Keratinocyte (primary cell): ENCODE measurements around the gene HOXB13. TPM values are rescaled to one million over a fixed set of nuclear protein-coding genes. Genes with fewer than 3 reads are reported as not detected.

Source experiments
- DNase-seq: peaks from one replicate; pipeline ENCODE4 v3.0.0-alpha.2; 2011; ENCODE audit warnings: low read depth, missing footprints, low spot score
- FAIRE-seq: peaks from 2 replicates; lab custom pipeline; 2011; peaks lifted over from hg19 to GRCh38; lab: Jason Lieb, UNC
- H2AFZ ChIP-seq: 2 replicates; pipeline ENCODE4 v1.6.0; 2012; ENCODE audit warnings: low read length, control low read depth, inconsistent platforms; ENCODE audit not compliant: control insufficient read depth
- H3K27ac ChIP-seq: 2 replicates; pipeline ENCODE4 v1.5.1; 2011; ENCODE audit warnings: low read length; ENCODE audit not compliant: control insufficient read depth, insufficient read depth
- H3K27me3 ChIP-seq: 3 replicates; pipeline ENCODE4 v1.6.0; 2011; ENCODE audit warnings: low read length; ENCODE audit not compliant: control insufficient read depth, insufficient read depth; ENCODE audit errors: extremely low read depth
- H3K36me3 ChIP-seq, 2 experiments: 2 replicates in 1 of 2; 3 replicates in 1 of 2; pipeline ENCODE4 v1.5.1; 2011; ENCODE audit warnings: low read length in 2 of 2, mild to moderate bottlenecking in 1 of 2; ENCODE audit not compliant: control insufficient read depth in 2 of 2, insufficient read depth in 2 of 2; ENCODE audit errors: extremely low read depth in 1 of 2
- H3K4me1 ChIP-seq: 3 replicates; pipeline ENCODE4 v1.5.1; 2011; ENCODE audit warnings: low read length; ENCODE audit not compliant: control insufficient read depth, insufficient read depth; ENCODE audit errors: extremely low read depth
- H3K4me2 ChIP-seq: 3 replicates; pipeline ENCODE4 v1.6.0; 2011; ENCODE audit warnings: low read depth, low read length; ENCODE audit not compliant: control insufficient read depth, insufficient read depth; ENCODE audit errors: extremely low read depth
- H3K4me3 ChIP-seq, 3 experiments: fragments of 200-600 bp in 1 of 3; sonication (generic) in 1 of 3; 2 replicates in 2 of 3; 3 replicates in 1 of 3; pipeline ENCODE4 v1.5.1; 2011 to 2016; ENCODE audit warnings: low read length in 3 of 3, mild to moderate bottlenecking in 3 of 3, control low read depth in 2 of 3, inconsistent platforms in 1 of 3, low read depth in 1 of 3, mixed read lengths in 1 of 3, mixed run types in 1 of 3, moderate library complexity in 1 of 3; ENCODE audit not compliant: control insufficient read depth in 2 of 3, insufficient read depth in 2 of 3; ENCODE audit errors: extremely low read depth in 1 of 3
- H3K79me2 ChIP-seq: 2 replicates; pipeline ENCODE4 v1.6.0; 2012; ENCODE audit warnings: low read length; ENCODE audit not compliant: control insufficient read depth, insufficient read depth
- H3K9ac ChIP-seq: 3 replicates; pipeline ENCODE4 v1.6.0; 2011; ENCODE audit warnings: low read length; ENCODE audit not compliant: control insufficient read depth, insufficient read depth; ENCODE audit errors: extremely low read depth
- H3K9me1 ChIP-seq: 3 replicates; pipeline ENCODE4 v1.6.0; 2011; ENCODE audit warnings: low read length; ENCODE audit not compliant: control insufficient read depth, insufficient read depth; ENCODE audit errors: extremely low read depth
- H3K9me3 ChIP-seq: 2 replicates; pipeline ENCODE4 v1.5.1; 2012; ENCODE audit warnings: low read depth, low read length; ENCODE audit not compliant: control insufficient read depth
- H4K20me1 ChIP-seq: 3 replicates; pipeline ENCODE4 v1.6.0; 2011; ENCODE audit warnings: low read length; ENCODE audit not compliant: control insufficient read depth, insufficient read depth; ENCODE audit errors: extremely low read depth
- CTCF ChIP-seq, 3 experiments: IDR thresholded peaks in 1 of 3; conservative IDR thresholded peaks in 1 of 3; optimal IDR thresholded peaks in 1 of 3; 2 replicates in 2 of 3; 3 replicates in 1 of 3; pipeline versions ENCODE3 to v1.5.1; 2011; ENCODE audit warnings: low read length in 3 of 3, mild to moderate bottlenecking in 3 of 3, moderate library complexity in 2 of 3, control low read depth in 1 of 3, inconsistent platforms in 1 of 3; ENCODE audit not compliant: insufficient read depth in 2 of 3; ENCODE audit errors: extremely low read depth in 1 of 3
- EZH2 ChIP-seq: IDR thresholded peaks from one replicate; pipeline ENCODE4 v1.6.1; 2012; ENCODE audit warnings: inconsistent platforms, mild to moderate bottlenecking, low read length, moderate library complexity
- dilution Hi-C: fragments of 300-500 bp; cut with MboI; formaldehyde crosslinking; loops from one replicate; pipeline ENCODE4 v1.7.0; 2020; ENCODE audit warnings: low sequenced_read_pairs; ENCODE audit not compliant: extremely low pct_ligation_motif_present
- polyA plus RNA-seq, 5 experiments: library from polyadenylated mRNA; depleted of rRNA in 3 of 5; stranded (reverse) in 3 of 5; stranded (forward) in 1 of 5; unstranded in 1 of 5; fragments of >200 nt; gene quantifications; 1 replicate in 1 of 5; 2 replicates in 3 of 5; 3 replicates in 1 of 5; pipeline versions ENCODE4 v1.2.1 to v1.2.3, GENCODE V29; 2011 to 2012; ENCODE audit warnings: missing spikeins in 2 of 5, low read depth in 1 of 5, low replicate concordance in 1 of 5

The HOXB13 gene
- polyA plus RNA-seq, 1 donor (not counting 4 experiments of a cell fraction or from before 2014, with no cell fraction given): not detected

DNA sequence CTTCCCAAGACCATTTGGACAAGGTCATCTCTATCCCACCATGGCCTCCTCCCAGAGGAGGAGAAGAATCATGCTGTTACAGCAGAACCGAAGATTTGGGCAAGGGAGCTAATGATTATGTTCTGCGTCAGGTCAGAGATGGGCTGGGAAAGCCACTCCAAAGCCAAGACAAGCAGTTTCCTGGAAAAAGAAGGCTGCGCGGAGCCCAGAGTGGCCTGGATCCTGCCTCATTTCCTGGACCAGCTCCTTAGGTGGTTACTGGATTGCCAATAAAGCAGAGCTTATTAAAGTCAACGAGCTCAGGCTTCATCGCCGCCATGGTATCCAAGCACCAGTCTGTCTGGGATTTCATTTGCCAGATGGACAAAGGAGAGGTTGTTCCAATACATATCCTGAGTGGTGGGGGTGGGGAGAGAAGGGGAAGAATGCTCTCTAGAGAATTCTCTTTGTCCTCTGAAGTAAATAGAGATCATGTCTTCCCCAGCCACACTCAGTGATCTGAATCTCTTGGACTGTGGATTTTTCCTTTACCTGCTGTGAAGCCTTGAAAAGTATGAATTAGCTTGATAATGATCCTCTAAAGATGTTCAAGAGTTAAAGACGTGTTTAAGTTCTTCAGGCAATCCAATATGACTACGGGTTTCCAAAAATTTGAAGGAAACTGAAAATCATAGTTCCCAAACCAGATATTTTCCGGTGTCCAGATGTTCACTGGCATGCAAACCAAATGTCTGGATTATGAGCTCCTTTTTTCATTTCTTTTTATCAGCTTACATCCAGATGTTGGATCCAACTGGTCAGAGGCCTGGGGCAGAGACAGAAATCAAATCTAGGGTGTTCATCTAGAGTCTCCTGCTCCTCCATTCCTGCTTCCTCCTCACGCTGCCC, 23.9 kb downstream of the HOXB13 start:
- Histone ChIP-seq H3K79me2 (no peaks in the 10 kb centered on the region), H3K9ac (no peak overlapping the region), H2AFZ (no peak overlapping the region), H3K4me3 (no peak overlapping the region), H3K36me3 (no peaks in the 10 kb centered on the region), H3K9me3 (no peaks in the 10 kb centered on the region), H3K9me1 (no peaks in the 10 kb centered on the region), H3K27ac (no peak overlapping the region), H3K27me3 (peaks cover 25% of the 10 kb centered on the region), H4K20me1 (no peaks in the 10 kb centered on the region), H3K4me2 (no peak overlapping the region), H3K4me1 (no peaks in the 10 kb centered on the region)
- DNase-seq (no peak), FAIRE-seq (no peak)
- dilution Hi-C loops: no loop called here
- no peak for TF ChIP-seq EZH2
- no peak for TF ChIP-seq CTCF (optimal IDR thresholded peaks at IDR 0.05 in 1 of 3, IDR thresholded peaks at IDR 0.05 in 1 of 3, conservative IDR thresholded peaks at IDR 0.05 in 1 of 3; ENCODE audit: extremely low read depth in 1 of 3, insufficient read depth in 2 of 3, low read length in 3 of 3)

DNA sequence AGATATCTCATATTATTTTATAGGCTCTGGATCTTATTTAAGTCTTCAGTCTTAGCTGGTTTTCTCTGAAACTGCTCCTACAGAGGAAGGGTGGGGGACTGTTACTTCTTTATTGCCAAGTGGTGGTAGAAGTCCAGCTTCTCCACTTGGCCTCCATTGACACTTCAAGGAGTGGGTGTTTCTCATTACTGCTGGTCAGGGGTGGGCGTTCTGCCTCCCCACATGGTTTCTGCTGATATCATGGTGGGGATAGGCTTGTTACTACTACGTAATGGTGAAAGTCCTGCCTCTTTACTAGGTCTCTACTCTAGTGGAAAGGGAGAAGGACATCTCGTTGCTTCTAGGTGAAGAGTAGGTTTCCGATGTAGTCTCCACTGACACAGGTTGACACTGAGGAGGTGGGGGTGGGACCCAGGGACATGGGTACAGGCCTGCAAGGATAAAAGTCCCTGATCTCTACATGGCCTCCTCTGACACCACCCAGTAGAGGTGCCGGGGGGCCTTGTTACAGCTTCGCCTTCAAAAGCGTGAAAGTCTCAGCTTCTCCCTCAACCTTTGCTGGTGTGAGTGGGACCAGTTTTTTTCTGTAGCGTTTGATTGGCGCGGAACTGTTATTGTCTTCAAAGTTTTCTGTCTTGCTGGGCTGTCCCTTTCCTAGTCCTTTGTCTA, 26.6 kb downstream of the HOXB13 start:
- Histone ChIP-seq H3K27me3 (peaks cover 18% of the 10 kb centered on the region), H3K27ac (no peak overlapping the region), H2AFZ (no peak overlapping the region), H4K20me1 (no peaks in the 10 kb centered on the region), H3K9me3 (no peaks in the 10 kb centered on the region), H3K4me3 (no peak overlapping the region), H3K79me2 (no peaks in the 10 kb centered on the region), H3K36me3 (no peaks in the 10 kb centered on the region), H3K9ac (no peak overlapping the region), H3K4me2 (no peak overlapping the region), H3K4me1 (no peaks in the 10 kb centered on the region), H3K9me1 (no peaks in the 10 kb centered on the region)
- FAIRE-seq (no peak), DNase-seq (no peak)
- dilution Hi-C loops: no loop called here
- TF ChIP-seq EZH2: no peak
- no peak for TF ChIP-seq CTCF (optimal IDR thresholded peaks at IDR 0.05 in 1 of 3, IDR thresholded peaks at IDR 0.05 in 1 of 3, conservative IDR thresholded peaks at IDR 0.05 in 1 of 3; ENCODE audit: extremely low read depth in 1 of 3, insufficient read depth in 2 of 3, low read length in 3 of 3)
